HG03139 (cell line): ENCODE measurements around the gene LCP1.
"Not testable (repeated sequence)": the region's sequence is repeated elsewhere in the genome, so short reads cannot be mapped to it uniquely, and the experiment has no call there.

Source experiments
- ATAC-seq: cut with Tn5 transposase; IDR thresholded peaks from one replicate; pipeline ENCODE4 v1.9.1; 2021; ENCODE audit not compliant: unreplicated experiment

LCP1 gene, protein sequence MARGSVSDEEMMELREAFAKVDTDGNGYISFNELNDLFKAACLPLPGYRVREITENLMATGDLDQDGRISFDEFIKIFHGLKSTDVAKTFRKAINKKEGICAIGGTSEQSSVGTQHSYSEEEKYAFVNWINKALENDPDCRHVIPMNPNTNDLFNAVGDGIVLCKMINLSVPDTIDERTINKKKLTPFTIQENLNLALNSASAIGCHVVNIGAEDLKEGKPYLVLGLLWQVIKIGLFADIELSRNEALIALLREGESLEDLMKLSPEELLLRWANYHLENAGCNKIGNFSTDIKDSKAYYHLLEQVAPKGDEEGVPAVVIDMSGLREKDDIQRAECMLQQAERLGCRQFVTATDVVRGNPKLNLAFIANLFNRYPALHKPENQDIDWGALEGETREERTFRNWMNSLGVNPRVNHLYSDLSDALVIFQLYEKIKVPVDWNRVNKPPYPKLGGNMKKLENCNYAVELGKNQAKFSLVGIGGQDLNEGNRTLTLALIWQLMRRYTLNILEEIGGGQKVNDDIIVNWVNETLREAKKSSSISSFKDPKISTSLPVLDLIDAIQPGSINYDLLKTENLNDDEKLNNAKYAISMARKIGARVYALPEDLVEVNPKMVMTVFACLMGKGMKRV

DNA sequence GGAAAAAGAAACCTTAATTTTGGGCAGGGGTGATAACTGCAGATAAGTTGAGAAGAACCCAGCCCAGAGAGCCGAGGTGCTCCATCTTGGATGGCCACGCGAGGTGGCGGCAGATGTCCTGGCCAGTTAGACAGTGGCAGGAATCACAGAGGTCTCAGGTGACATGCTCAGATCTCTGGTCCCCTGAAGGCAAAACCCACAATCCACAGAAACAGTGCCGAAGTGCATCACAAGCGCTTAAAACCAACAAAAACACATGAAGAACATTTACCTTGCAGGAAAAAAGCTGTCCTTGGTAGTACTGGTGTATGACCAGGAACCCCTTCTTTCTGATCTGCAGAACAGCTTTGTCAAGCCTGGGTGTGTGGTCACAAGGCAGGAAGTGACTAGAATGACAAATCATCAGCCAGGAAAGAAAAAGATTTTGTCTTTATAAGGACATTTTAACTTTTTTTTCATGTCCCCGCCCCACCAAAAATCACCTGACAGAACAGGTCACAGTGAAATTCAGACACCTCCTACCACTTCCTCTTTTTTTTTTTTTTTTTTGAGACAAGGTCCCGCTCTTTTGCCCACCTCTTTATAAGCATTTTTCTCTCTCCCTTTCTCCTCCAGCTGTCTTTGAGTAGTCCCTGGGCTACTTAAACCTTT is at the start of gene LCP1:
TSS of gene LCP1 (minus strand) at position 338 of the 651 bp plus-strand sequence. CDS start 22,515 bp downstream, outside the sequence.
- peak; percentile 60 for ATAC-seq

DNA sequence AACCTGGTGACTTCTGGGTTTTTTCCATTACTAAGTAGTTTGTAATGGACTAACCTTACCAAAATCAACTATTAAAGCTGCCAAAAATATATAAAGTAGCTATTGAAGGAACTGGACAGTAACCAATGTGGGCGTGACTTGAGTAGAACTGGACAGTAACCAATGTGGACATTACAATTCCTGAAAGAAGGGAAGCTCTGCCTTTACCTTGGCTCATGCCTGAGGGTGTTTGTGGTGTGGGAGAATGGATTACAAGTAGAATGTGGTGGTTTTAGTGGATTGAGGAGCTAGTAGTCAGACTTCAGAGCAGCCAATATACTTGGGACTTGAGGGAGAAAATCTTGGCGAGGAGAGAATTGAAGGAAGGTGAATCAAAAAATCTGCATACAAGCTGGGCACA is 47.3 kb upstream of the LCP1 start:
- ATAC-seq, result no peak

DNA sequence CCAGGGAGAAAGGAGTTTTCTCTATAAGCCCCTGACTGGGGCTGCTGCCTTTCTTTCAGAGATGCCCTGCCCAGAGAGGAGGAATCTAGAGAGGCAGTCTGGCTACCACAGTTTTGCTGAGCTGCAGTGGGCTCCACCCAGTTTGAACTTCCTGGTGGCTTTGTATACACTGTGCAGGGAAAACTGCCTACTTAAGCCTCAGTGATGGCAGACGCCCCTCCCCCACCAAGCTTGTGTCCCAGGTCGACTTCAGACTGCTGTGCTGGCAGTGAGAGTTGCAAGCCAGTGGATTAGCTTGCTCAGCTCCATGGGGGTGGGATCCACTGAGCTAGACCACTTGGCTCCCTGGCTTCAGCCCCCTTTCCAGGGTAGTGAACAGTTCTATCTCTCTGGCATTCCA is 38.3 kb upstream of the LCP1 start:
- ATAC-seq, result not testable (repeated sequence)

DNA sequence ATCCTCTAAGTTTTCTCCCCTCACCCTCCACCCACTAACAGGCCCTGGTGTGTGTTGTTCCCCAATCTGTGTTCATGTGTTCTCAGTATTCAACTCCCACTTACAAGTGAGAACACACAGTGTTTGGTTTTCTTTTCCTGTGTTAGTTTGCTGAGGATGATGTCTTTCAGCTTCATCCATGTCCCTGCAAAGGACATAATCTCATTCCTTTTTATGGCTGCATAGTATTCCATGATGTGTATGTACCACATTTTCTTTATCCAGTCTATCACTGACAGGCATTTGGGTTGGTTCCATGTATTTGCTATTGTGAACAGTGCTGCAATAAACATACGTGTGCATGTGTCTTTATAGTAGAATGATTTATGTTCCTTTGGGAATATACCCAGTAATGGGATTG is 32.8 kb upstream of the LCP1 start:
- ATAC-seq, result not testable (repeated sequence)

- no peak for ATAC-seq
Measured at GRCh38 chr13:46213242-46213641, 31.3 kb upstream of the LCP1 start.

DNA sequence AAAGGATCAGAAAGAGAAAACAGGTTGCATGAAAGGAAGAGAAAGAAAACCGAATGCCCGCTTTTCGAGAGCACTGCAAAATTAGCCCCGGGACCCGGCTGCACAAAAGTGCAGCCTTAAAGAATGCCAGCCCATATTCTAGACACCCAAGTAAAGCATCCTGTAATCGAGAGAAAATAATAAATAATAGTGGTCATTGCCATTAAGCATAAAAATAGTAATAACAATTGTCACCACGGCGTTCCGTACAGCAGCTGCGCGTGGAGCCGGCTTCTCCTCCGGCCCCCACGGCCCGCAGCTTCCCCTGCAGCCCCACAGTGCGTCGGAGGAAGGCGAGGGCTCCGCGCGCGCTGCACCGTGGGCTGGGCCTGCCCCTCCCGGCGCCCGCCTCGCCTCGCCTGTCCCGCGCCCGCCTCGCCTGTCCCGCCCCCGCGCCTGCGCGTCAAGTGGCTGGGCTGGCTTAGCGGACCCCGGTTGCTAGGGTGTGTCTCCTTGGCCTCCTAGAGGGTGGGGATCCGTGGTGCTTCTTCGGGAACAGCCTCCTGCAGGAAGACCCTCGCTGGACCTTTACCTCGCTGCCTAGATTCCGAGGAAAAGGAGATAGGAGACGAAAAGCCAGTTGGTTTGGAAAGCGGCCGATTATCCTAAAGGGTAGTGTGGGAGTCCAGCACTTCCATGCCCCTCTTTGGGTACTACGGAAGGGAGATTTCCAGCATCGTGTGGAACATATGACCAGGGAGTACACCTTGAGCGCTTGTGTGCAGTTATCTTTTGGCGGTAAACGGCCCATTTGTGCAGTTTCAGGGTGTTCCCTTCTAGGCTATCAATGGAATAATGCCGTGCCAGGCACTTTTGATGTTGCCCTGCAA is 29.7 kb upstream of the LCP1 start, which contains the start of gene LRRC63:
TSS of gene LRRC63 (plus strand) at position 446 of the 869 bp plus-strand sequence. CDS start 1,107 bp downstream, outside the sequence.
- ATAC-seq, result peak; percentile 92

DNA sequence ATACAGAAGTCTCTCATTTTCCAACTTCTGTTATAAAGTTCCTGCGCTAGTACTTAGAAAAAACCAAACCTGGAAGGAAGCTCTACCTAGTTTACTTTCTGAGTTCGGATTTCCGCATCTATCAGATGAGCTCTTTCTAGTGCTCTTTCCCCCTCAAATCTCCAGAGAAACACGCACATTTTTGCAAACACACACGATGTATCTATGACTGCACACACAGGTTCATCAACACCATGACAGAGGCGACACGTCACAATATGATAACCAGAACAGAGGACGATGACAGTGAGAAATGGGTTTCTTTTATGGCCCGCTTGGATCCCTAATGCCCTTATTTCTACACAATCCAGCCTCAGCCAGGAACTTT is 29.1 kb upstream of the LCP1 start:
- no peak for ATAC-seq

DNA sequence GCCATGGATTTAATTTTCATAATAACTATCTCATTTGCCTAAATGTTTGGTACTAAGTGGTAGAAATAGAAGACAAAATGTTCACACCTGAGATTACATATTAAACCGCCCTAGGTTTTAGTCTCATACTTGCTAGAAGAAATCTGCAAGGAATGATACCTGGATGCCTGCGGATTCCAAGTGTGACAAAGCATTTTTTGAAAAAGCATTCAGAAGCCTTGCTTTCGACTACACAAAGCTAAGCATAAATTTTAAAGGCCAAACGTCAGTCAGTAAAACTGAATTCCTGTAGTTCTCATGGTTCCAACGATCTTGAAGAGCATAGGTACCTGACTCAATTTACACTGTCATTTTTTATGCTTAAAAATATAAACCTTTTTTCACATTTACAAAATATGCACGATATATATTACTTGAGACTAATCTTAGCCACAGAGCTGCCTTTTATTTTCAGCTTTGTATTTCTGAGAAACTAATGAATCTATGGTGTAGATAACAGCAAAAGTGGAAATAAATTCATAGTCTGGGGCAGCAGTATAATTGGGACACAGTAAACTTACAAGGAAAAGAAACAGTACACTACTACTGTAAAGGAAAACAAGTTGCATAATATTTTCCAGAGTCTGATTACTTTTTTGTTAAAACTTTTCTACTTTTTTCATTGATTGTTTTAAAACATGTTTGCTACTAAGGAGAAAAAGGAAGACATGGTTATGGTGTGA is 28.5 kb upstream of the LCP1 start:
- no peak for ATAC-seq

- no peak for ATAC-seq
Measured at GRCh38 chr13:46207828-46208227, 25.9 kb upstream of the LCP1 start.

- no peak for ATAC-seq
Measured at GRCh38 chr13:46206143-46206542, 24.2 kb upstream of the LCP1 start.

DNA sequence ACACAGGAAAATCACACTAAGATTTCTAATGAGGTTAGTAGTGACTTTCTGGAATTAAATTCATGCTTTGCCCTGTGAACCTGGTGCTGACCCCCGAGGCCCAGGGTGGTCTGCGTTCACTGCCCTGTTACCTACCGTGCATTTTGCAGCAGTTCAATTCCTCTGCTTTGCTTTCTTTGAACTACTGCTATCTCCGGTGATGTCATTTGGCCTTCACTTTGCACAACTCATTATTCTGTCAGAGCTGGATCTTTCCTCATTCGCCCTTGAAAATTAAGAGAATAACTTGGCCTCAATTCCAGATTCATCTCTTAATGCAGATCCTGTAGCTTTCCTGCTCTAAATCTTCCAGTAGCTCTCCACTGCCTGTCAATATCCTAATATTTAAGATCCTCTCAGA is 21.0 kb upstream of the LCP1 start:
- no peak for ATAC-seq

DNA sequence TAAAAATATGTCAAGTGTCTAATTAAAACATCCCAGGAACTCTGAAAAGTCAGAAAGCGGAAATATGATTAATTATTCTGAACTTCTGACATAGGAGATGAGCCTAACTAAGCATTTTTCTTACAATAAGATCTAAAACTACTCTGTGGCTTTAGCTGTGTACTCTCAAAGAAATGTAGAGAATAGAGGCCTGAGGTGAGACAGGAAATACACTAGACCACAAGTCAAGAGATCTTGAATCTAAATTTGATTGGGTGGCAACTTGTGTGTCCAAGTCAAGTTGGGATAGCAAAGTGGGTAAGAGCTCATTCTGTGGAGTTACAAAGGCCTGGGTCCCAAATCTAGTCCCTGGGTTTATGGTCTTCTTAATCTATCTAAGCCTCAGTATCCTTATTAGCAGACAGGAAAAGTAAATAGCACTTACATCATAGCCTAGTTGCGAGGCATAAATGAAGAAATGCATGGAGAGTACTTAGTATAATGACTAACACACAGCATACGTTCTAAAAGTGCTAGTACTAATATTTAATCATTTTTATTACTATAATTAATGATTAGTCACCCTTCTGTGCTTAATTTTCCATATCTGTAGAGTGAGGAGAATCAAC is 20.3 kb upstream of the LCP1 start:
- ATAC-seq, result no peak

DNA sequence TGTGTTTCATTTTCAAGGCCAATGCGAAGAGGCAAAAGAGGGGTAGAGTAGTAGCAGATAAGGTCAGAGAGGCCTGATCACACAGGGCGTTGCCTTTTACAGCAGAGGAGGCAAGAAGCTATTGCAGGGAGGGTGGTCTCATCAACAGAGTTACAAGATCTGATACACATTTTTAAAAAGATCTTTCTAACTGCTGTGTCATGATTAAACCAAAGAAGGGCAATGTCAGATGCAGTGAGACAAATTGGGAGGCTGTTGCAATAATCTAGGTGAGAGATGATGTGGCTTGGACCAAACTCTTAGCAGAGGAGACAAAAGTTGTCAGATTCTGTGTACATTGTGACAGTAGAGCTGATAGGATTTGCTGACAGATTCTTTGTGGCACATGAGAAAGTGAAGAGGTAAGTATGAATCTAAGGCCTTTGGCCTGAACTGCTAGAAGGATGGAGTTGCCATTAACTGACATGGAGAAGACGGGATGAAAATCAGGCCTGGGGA is 16.8 kb upstream of the LCP1 start:
- no peak for ATAC-seq

DNA sequence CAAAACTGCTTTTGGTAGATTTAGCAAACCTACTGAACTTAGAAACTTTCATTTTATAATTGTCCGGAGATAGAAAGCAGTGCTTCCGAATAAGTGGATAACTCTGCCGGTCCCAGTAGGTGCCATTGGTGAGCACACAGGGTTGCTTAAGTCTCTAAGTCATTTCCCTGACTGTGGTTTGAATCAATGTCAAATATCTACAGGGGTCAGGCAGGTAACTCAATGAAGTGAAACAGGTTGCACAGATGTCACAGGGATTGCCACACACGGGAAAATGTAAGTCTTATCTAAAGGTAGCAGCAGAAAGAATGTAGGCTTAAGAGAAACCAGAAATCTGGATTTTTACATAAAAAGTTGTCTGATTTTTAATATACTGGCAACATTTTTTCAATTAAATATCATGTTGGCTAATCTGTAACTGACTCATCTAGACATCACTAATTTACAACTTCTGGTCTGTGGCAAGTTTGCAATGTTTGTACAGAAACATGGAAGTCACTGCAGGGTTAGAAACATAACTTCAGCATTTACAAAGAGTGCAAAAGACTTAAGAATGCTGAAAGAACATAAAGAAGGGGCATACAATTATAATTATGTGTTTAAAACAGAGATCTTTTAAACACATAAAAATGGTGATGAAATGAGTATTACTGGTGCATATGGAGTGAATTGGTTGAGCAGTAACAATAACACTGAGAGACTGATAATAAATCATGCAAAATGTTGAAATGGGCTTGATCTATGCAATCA is 15.5 kb upstream of the LCP1 start:
- no peak for ATAC-seq

GRCh38 chr13:46195016-46195415 is 13.0 kb upstream of the LCP1 start:
- ATAC-seq, result no peak

- no peak for ATAC-seq
Measured at GRCh38 chr13:46192412-46192811, 10.4 kb upstream of the LCP1 start.

DNA sequence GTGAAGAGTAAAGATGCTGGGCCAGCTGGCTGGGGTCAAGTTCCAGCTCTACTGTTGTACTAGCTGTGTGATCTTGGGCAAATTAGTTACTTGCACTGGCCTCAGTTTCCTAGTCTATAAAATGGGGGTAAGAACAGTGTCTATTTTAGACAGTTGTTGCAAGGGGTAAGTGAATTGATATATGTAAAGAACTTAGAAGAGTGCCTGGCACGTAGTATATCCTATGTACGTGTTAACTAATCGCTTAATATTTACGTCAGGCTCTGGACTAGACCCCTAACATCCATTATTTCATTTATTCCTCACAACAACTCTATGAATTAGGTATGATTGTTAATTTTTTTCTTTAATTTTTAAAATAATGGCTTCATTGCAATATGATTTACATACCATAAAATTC is 3.7 kb upstream of the LCP1 start:
- ATAC-seq, result no peak

GRCh38 chr13:46184277-46184699 is 2.3 kb upstream of the LCP1 start:
- ATAC-seq, result peak; percentile 35
